ENCODE data around the gene RIPOR1. TPM values are rescaled to one million over a fixed set of nuclear protein-coding genes. Genes with fewer than 3 reads are reported as not detected.
A peak's percentile ranks its signal among the peaks of the same experiment; 100 is the strongest.
"Not testable (repeated sequence)": the region's sequence is repeated elsewhere in the genome, so short reads cannot be mapped to it uniquely, and the experiment has no call there.

Gene RIPOR1, protein sequence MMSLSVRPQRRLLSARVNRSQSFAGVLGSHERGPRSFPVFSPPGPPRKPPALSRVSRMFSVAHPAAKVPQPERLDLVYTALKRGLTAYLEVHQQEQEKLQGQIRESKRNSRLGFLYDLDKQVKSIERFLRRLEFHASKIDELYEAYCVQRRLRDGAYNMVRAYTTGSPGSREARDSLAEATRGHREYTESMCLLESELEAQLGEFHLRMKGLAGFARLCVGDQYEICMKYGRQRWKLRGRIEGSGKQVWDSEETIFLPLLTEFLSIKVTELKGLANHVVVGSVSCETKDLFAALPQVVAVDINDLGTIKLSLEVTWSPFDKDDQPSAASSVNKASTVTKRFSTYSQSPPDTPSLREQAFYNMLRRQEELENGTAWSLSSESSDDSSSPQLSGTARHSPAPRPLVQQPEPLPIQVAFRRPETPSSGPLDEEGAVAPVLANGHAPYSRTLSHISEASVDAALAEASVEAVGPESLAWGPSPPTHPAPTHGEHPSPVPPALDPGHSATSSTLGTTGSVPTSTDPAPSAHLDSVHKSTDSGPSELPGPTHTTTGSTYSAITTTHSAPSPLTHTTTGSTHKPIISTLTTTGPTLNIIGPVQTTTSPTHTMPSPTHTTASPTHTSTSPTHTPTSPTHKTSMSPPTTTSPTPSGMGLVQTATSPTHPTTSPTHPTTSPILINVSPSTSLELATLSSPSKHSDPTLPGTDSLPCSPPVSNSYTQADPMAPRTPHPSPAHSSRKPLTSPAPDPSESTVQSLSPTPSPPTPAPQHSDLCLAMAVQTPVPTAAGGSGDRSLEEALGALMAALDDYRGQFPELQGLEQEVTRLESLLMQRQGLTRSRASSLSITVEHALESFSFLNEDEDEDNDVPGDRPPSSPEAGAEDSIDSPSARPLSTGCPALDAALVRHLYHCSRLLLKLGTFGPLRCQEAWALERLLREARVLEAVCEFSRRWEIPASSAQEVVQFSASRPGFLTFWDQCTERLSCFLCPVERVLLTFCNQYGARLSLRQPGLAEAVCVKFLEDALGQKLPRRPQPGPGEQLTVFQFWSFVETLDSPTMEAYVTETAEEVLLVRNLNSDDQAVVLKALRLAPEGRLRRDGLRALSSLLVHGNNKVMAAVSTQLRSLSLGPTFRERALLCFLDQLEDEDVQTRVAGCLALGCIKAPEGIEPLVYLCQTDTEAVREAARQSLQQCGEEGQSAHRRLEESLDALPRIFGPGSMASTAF
- 52.2 TPM for polyA plus RNA-seq (2013, experiment 1 of 2; ENCODE audit: insufficient read length)
- 50.4 TPM for polyA plus RNA-seq (2013, experiment 2 of 2; ENCODE audit: insufficient read length)

DNA sequence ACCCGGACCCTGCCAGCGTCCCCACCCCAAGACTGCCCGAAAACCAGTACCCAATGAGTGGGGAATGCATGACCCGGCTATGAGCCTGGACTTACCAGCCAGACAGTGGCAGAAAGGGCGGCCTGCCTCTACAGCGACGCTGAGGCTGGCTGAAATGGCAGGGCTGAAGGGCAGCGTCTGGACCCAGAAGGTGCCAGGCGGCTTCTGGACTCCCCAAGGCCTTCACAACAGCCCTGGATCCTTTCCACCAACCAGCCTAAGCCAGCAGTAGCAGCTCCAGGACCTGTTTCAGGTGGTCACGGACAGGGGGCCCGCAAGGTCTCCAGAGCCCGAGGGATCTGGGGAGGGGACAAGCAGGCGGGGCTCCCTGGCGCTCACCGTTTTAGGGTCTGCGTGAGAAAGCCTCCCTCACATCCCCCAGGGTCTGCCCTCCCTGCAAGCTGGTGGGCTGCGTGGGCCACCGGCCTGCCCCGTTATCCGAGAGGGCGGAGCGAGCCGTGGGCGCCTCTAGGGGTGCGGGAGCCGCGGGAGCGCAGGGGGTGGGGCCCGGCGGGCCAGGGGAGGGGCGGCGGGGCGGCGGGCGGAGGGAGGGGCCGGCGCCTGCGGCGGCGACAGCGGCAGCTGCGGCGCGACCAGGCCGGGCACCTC lies at the start of gene RIPOR1:
TSS of gene RIPOR1 (plus strand) at position 608 of the 648 bp plus-strand sequence. CDS start 9,618 bp downstream, outside the sequence.
- DNase-seq: peak; percentile 47

DNA sequence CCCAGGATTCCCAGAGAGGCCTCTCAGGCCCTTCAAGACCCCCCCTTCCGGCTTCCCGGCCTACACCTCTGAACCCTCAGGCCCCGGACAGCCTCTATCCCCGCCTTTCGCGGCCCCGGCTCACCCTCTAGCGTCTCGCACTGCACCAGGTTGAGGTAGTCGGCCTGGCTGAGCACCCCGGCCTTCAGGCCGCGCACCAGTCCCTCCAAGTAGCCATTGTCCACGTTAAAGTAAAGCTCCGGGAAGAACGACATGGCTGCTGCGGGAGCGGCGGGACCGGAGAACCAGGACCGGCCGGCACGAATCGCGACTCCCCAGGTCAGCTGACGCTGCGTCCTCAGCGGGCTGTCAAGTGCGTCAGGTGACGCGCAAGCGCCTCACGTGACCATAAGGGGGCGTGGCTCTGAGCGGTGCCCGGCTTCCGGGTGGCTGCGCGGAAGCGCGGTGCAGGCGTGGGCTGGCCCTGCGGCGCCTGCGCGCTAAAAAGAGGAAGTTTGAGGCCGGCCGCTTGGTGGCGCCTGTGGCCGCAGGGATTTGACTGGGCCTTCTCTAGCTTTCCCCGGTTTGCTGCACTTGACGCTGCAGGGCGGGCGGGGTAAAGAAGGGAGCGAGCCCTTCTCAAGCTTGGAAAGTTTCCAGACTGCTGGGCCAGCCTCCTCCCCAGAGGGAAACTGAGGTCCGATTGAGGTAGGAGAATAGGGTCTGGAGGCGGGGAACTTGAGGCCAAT lies 47.6 kb upstream of the RIPOR1 start, which contains the start of gene ATP6V0D1:
TSS of gene ATP6V0D1 (minus strand) at position 325 of the 728 bp plus-strand sequence. CDS start at position 254, 71 bp downstream.
- DNase-seq: peak; percentile 98

DNA sequence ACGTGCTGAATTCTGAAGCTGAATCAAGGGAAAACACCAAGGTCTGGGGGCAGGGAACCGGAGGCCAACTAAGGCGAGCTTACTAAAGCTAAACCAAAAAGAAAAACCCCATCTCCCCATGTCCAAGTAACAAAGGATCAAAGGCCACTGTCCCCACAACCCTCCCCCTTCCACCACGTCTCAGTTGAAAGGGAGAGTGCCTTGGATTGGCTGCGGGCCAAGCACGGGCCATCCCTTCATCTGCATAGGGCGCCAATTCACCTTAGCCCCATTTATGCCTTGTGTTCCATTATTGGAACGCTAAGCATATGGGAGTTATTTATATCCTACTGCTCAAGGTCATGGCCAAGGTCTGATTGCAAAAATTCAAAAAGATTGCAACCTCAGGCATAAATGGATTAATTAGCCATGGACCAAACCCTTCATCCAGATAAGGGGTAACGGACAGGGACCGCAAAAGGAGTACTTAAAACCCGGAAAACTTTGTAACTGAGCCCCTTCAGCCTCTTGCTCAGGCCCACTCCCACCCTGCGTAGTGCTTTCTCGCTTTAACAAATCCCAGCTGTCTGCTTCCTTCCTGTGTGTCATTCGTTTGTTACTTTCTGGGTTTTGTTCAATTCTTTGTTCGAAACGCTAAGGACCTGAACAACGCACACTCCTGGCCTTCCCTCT lies 46.9 kb upstream of the RIPOR1 start:
- DNase-seq: no peak

DNA sequence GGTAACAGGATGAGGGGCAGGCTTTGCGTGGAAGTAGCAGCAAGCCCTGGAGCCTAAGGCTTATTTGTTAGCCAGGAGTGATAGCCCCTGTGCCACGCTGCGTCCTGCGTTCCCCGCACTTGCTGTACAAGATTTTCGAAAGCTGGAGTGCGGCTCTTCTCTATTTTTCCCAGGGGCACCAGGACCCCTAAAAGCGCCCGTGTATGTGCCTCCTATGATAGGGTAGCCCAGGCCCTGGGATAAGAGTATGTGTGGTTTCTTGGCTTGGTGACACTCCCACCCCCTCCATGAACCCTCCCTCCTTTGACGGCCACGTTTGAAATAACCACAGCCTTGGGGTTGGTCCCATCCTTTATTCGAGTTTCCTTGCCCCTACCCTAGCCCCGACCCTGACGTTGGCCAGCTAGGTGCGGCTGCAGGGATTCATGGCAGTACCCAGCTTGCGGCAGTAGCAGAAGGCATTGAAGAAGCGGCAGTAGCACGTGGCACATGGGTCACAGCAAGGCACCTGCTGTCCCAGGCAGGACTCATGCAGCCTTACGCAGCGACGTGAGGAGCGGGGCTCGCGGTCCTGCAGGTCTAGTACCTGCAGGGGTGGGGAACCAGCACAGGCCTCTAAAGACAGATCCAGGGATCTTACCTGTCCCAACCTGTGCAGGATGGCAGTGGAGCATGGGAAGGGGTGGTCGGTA lies 46.2 kb upstream of the RIPOR1 start:
- DNase-seq: no peak

DNA sequence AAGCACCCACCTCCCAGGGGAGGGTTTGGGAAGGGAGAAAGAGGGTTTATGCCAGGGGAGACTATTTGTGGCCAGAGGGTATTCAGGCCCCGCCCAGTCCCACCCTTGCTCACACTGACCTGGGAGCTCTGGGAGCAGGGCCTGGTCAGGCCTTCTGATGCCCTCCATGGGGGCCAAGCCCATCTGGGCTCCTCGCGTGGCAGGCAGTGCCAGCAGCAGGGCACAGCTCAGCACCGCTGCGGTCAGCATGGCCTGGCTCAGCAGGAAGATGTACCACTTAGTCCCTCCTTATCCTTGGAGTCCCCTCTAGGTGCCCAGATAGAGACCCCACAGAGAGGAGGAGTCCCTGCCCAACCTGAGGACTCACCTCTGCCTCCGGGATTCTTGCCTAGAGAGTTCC lies 45.5 kb upstream of the RIPOR1 start, which contains the start of gene AGRP:
TSS of gene AGRP (minus strand) at position 398 of the 400 bp plus-strand sequence. CDS start at position 249, 149 bp downstream.
- DNase-seq: no peak

DNA sequence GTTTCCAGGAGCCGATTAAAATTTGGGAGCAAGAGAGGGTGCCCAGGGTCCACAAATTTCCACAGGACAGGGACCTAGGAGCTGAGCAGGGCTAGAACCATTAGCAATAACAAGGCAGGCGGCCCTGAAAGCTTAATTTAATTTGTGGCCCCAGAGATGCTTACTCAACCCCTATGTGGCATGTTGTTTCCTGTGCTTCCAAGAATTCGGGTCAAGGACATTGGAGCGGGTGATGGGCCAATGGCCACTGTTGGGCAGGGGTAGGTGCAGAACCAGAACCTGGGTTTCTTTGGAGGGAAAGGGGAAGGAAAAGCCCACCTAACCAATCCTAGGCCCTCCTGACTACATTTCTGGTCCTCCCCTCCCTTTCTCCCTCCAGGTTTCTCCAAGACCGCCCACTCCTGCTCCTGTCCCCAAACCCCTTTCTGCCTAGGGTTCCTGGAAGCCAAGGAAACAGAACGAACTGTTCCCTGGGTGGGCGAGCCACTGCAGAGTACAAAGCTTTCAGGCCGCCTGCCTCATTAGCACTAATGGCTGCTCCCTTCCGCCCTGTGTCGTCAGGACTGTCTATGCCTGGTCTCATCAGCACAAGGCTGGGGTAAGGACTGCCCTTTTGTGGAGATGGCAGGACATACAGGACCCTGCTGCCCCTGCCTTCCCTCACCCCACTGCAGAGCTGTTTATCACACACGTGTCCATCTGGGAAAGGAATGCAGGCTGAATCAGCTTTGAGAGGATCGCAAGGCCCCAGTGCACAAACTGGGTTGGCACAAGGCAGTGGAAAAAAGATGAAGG lies 44.7 kb upstream of the RIPOR1 start:
- no peak for DNase-seq

DNA sequence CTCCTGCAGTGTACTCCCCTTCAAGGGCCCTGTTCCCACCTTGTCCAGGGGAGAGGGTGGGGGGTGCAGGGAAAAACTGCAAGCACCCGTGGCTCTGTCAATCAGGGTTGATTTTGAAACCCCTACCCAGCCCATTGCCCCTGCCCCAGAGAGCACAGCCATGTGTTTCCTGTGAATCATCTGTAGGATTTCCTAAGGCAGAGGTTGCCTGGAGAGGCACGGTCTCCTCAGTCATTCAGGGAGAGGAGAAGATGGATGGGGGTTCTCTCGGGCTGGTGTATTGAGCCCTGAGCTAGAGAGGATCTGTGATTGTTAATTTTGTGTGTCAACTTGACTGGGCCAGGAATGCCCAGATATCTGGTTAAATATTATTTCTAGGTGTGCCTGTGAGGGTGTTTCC lies 41.8 kb upstream of the RIPOR1 start:
- no peak for DNase-seq

DNA sequence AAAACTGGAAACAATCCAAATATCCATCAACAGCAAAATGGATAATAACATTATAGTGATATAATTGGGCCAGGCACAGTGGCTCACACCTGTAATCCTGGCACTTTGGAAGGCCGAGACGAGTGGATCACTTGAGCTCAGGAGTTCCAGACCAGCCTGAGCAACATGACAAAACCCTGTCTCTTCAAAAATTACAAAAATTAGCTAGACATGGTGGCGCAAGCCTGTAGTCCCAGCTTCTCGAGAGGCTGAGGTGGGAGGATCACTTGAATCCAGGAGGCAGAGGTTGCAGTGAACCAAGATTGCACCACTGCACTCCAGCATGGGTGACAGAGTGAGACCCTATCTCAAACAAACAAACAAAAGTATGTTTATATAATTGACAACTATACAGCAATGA lies 41.1 kb upstream of the RIPOR1 start:
- not testable (repeated sequence) for DNase-seq

DNA sequence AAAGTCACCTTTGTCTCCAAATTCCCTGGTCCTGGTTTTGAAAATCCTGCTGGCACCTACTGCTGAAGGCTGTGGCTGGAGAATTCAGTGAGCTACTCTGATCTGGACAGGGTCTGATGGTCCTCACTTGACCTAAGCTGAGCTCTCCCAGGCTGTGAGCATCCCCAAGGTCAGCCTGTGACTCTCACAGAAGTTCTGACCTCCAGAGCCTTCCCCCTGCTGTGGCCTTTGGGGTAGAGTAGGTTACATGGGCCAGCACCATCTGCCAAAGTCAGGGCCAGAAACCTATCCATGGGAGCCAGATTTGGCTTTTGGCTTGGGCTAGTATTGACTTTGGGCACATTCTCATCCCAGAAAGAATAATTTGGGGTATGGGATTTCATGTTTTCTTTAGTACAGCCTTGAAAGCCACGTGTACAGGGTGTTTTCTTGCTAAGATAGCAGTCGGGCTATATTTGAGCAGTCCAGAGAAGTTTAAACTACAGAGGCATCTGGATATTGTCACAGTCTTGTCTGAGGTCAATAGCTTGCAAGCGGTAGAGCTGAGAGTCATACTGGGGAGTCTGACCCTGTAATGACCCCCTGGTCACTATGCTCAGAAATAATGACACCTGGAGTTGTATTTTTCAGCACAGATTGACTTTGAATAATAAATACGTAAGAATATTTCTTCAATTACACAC lies 39.1 kb upstream of the RIPOR1 start:
- DNase-seq: no peak

DNA sequence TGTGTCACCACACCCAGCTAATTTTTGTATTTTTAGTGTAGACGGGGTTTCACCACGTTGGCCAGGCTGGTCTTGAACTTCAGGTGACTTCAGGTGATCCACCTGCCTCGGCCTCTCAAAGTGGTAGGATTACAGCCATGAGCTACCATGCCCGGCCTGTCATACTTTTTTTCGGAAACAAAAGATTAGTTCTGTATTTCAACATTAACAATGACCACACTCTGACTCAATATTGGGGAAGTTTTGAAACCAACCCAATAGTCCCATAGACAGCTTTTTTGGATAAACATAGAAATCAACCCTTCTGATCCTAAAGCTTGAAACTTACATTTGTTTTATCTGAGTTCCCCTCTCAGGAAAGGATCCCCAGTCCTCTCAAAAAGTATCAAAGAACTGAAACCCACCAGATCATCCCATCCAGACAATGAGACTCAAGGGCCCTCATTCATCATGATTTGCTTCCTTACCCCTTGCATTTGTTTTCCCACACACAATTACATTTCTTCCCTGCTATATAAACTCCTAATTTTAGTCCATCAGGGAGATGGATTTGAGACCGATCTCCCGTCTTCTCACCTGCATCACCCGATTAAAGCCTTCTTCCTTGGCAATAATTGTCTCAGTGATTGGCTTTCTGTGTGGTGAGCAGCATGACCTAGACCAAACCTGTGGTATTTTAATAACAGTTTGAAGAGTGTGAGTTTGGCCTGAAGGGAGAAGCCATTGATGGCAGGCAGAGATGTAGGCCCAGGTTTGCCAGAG lies 38.1 kb upstream of the RIPOR1 start:
- DNase-seq: no peak

DNA sequence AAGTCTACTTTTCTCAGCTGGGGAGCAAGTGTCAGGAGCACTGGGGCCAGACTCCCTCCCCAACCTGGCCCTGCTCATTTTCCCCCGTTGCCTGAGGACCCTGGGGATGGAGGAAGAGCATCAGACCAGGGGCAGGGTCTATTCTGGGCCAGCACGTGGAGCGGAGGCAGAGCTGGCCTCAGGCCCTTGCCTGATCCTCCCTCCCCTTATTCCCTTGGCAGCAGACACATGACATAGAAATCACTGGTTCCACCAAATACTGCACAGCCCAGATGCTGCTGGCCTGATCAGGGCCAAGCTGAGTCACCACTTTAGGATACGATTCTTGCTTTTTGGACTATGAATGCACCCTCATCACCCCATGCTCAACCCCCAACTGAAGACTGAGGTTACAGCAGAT lies 29.5 kb upstream of the RIPOR1 start:
- no peak for DNase-seq

DNA sequence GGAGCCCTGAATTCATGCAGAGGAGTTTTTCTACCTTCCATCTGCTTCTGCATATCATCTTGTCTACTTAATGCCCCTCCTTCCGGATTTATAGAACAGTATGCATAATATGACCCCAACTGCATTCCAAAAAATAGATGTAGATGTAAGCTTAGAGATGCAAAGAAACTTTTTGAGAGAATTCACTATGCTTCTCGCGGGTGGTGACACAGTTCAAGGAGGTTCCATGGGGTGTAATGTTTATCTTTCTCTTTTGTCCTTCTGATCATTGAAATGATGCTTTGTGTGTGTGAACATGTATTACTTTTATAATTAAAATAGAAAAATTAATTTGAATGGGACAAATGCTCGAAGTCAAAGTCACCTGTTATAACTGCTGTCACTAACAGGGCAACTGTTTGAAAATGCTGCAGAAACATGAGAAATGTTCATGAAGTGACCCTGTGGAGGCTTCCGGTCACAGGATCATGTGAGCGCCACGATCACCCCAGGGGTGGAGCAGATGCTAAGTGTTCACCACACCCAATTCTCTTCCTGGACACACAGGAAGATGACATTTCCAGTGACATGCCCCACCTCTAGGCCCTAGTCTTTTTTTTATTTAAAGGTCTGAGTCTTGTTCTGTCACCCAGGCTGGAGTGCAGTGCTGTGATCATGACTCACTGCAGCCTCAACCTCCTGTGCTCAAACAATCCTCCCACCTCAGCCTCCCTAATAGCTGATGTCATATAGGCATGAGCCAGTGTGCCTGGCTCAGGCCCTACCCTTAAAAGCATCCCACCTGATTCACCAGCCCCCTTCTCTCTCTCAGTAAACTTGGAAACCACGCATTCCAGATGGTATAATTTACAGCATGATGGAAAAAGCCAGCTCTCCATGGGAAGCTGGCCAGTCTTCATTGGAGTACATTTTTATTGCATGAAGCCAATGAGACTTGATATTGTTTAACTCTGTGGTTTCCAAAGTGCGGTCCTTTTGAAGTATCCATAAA lies 24.3 kb upstream of the RIPOR1 start:
- DNase-seq: no peak

DNA sequence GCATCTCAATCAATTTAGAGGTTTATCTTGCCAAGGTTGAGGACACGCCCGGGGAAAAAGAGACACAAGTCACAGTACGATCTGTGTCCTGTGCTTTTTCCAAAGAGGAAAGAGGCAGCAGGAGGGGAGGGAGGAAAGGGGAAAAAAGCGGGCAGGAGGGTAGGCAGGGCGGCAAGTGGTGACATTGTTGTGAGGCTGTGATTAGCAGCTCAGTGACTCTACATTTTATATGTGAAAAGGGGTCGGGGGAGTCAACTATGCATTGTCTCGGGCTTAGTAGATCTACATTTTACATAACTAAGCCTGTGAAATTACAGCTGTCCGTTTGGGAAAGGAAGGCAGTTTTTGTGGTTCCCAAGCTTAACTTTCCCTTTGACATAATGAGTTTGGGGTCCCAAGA lies 22.2 kb upstream of the RIPOR1 start:
- no peak for DNase-seq

DNA sequence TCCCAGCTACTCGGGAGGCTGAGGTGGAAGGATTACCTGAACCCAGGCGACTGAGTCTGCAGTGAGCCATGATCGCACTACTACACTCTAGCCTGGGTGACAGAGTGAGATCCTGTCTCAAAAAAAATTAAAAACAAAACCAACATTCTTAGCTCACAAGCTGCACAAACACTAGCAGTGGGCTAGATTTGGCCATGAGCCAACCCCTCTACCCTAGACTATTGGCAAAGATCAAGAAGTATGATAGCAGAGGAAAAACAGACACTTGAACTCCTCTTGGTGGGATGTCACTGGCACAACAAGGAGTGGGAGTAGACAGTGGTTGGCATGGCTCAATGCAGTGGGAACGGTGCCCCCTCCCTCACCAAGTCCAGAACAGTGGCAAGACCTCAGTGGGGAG lies 19.6 kb upstream of the RIPOR1 start:
- DNase-seq: no peak

DNA sequence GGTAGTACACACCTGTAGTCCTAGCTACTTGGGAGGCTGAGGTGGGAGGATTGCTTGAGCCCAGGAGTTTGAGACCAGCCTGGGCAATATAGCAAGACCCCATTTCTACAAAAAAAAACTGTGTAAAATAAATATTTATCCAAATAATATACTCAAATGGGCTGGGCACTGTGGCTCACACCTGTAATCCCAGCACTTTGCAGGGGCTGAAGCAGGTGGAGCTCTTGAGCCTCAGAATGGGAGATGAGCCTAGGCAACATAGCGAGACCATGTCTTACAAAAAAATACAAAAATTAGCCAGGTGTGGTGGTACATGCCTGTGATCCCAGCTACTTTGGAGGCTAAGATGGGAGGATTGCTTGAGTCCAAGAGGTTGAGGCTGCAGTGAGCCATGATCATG lies 14.7 kb upstream of the RIPOR1 start:
- not testable (repeated sequence) for DNase-seq

DNA sequence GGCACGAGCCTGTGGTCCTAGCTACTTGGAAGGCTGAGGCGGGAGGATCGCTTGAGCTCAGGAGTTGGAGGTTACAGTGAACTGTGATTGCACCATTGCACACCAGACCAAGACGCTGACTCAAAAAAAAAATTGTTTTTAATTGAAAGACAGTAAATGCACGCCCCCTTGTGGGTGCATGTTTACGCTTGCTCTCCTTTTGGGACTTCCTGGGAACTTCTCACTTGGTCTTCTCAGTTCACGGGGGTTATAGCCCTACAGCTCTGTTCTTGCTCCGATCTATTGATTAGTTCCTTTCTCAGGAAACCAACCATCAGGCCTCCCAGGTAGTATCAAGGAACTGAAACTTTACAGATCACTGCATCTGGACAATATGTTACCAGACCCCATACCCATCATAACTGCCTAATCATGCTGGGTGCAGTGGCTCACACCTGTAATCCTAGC lies 14.2 kb upstream of the RIPOR1 start:
- peak; percentile 81 for DNase-seq

All from fibroblast of skin of scalp (primary cell).